GM21529 (cell line): ENCODE results near the gene PTPN5.

ENCODE experiments used
- ATAC-seq: cut with Tn5 transposase; IDR thresholded peaks from one replicate; pipeline ENCODE4 v1.9.1; 2021; ENCODE audit not compliant: unreplicated experiment

PTPN5 gene

DNA sequence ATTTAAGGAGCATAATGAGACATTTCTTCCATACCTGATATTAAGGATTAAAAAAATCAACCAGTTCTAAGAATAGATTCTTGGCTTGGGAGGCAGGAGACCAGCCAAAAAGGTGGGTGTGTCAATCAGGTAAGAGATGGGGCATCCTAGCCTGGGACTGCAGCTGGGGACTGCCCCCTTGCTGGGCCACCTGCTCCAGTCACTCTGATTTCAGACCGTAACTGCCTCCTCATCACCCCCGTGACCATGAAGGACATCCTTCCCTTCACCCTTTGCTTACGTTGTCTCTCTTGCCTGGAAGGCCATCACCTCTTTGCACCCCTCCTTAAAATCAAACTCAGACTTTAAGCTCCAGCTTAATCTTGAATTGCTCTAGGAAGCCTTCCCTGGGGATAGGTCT lies 17.9 kb downstream of the PTPN5 start:
- ATAC-seq = no peak

DNA sequence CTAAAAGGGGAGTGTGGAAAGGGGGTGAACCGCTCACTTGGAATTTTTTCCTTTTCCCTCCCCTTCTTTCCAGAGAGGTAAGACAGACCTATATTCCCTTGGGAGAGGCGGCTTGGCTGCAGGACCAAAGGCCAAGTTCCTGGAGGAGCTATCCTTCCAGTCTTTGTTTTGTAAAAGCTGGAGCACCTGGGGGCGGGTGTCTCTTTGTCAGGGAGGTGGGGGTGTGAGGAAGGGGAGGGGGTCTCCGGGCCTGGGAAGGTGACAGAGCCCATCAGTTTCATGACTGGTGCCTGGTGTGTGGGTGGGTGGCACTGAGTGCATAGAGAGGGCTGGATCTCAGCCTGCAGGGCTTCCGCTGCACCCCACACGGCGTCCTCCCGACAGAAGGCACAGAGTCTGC lies 18.5 kb downstream of the PTPN5 start:
- ATAC-seq = no peak

DNA sequence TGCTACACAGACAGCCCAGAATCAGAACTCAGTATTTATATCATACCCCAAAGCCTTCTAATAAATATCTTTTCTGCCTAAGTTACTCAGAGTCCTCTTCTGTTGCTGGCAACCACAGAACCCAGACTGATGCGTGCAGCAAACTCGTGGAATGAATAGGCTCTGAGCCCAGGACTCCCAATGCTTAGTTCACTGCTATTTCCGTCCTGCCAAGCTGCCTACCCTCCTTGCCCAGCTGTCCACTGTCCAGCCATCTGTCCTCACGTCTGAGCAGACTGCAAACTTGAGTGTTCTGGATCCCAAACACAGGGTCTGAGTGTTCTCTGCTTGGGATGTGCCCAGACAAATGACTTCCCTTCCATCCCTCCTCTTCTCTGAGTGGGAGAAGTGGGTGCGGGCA lies 19.4 kb downstream of the PTPN5 start:
- ATAC-seq = no peak

DNA sequence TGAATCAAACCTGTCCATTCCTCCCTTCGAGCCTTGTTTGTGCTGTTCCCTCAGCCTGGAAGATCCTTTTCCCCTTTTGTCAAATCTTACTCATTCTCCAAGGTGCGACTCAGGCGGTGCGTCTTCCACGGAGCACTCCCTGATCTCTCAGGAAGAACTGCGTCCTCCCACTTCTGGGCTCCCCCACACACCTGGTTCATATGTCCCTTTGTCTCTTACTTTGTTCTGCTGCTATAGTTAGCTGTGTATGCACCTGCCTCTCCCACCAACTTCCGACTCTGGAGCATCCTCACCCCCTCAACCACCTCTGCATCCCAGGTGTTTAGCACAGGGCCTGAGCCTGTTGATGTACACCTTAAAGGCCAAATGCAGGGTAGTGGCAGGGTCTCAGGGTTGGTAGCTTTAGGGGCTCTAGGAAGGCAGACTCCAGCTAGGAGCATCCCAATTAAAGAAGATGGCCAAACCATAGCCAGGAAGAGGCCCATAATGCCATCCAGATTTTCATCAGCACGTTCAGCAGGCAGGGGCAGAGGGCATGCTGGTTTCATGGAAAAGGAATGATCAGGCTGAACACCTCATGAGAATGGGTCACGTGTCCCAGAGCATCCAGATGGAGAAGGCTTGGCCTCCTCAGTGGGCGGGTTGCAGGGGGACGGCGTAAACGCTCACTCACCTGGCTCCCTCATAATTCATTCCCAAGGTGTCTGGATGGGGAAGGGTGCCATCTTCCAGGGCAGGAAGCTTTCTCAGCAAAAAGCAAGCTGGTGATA lies 20.1 kb downstream of the PTPN5 start:
- no peak for ATAC-seq

DNA sequence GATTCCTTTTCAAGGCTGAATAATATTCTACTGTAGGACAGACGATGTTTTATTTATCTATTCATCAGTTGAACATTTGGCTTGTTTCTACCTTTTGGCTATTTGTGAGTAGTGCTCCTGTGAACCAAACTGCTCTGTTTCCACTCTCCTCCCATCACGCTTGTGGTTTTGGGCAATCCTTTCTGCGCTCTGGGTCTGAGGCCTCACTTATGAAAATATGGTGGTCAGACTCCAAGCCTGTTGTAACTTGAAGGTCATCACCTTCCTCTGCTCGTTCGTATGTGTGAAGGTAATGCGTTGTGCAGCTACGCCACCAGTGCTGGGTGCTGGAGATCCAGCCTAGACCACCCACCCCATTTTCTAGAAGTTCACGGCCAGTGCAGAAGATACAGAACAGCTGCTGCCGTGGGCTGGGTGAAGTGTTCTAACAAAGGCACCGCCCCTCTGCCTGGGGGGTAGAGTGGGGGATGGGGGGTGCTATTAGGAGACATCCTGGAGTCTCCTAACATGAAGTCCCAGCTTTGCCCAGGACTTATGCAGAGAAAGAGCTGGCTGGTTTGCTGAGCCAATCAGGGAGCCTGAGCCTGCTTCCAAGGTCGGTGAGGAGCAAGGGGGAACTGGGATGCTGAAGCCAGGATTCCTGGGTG lies 21.0 kb downstream of the PTPN5 start:
- ATAC-seq = no peak

- peak; percentile 52 for ATAC-seq
Measured at GRCh38 chr11:18769802-18770456, 21.7 kb downstream of the PTPN5 start.

- no peak for ATAC-seq
Measured at GRCh38 chr11:18768978-18769377, 22.6 kb downstream of the PTPN5 start.

DNA sequence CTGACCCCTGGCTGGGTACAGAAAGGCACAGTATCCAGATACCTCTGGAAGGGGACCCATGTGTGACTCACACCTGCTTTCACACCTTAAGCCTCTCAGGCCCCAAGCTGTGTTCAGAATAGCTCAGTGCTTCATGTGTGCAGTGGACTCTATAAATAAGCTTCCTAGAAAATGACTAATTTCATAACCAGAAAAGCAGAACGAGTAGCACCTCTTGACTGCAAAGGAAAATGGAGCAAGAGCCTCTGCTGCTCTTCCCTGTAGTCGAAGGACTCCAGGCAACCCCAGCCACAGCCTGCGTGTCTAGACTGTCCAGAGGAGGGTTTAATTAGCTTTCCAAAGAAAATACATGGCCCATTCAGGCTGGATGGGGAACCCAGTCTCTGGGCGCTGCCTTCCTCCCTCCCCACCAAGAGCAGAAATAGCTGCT lies 23.1 kb downstream of the PTPN5 start:
- ATAC-seq = peak; percentile 86

GRCh38 chr11:18766015-18766414 lies 25.6 kb downstream of the PTPN5 start:
- no peak for ATAC-seq

DNA sequence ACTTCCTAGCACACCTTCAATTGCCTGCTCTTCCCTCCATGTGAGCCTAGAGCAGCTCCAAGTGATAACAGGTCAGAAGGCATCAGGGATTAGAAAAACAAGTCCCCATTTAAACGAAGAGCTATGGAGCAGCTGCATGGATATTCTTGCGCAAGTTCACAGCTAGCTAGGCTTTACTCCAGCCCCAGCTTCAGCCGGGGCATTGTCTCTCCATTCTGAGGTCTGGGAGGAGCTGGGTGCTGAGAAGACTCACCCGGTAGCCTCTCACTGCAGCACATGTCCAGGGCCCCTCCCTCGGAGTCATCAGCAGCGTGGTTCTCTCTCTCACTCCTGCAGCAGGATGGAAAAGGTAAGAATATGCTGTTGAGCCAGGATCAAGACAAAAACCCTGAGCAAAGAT lies 26.0 kb downstream of the PTPN5 start:
- ATAC-seq = no peak

GRCh38 chr11:18761741-18762140 lies 29.9 kb downstream of the PTPN5 start:
- ATAC-seq = no peak

DNA sequence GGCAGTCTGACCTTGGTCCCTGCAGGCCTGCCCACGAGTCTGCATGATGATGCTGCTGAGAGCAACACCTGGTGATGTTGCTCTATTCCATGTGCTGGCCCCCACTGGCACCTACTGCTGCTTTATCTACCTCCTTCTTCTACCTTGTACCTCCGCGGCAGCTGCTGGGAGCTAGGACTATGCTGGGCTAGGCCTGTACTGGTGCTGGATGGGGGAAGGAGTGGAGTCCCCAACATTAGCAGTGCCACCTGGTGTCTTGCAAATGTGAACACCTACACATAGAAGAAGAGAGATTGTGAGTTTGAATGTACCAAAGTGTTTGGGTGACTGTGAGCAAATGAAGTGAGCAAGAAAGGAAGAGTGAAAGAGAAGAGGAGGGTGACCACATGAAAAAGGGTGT lies 30.5 kb downstream of the PTPN5 start:
- no peak for ATAC-seq

DNA sequence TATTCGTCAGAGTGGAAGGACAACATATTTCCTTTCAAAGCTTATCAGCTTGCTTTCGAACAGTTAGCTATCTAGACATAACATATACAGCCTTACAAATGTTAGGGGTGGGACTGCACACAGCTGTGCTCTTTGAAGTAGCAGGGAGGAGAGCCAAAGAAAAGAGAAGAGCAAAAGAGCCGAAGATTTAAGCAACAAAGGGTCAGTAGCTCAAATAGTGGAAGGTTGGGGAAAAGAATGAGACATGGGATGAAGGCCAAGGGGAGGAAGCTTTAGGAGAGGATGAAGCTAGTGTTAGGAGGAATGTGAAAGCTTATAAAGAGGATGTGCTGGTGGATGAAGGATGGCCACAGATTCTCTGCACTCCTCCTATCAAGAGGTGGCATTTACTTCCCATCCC lies 33.8 kb downstream of the PTPN5 start:
- no peak for ATAC-seq

GRCh38 chr11:18756889-18757288 lies 34.7 kb downstream of the PTPN5 start:
- ATAC-seq = no peak

DNA sequence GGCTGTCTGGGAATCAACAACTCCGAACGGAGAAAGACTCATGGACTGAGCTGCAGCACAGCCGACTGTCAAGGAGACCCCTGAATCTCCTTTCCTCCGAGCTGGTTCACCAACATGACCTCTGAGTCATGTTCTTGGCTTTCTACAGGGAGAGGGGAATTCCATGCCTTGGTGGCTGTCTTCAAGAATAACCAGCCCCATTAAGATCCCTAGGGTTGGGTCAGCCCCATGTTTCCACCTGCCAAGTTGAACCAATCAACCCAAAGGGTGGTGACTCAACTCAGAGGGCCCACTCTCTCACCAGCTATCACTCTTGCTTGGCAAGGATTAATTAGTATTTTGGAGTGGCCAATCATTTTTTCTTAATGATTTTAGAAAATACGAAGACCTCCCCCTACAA lies 37.3 kb downstream of the PTPN5 start:
- ATAC-seq = no peak

- ATAC-seq = no peak
Measured at GRCh38 chr11:18752502-18752901, 39.1 kb downstream of the PTPN5 start.

- ATAC-seq = no peak
Measured at GRCh38 chr11:18750944-18751343, 40.7 kb downstream of the PTPN5 start.

DNA sequence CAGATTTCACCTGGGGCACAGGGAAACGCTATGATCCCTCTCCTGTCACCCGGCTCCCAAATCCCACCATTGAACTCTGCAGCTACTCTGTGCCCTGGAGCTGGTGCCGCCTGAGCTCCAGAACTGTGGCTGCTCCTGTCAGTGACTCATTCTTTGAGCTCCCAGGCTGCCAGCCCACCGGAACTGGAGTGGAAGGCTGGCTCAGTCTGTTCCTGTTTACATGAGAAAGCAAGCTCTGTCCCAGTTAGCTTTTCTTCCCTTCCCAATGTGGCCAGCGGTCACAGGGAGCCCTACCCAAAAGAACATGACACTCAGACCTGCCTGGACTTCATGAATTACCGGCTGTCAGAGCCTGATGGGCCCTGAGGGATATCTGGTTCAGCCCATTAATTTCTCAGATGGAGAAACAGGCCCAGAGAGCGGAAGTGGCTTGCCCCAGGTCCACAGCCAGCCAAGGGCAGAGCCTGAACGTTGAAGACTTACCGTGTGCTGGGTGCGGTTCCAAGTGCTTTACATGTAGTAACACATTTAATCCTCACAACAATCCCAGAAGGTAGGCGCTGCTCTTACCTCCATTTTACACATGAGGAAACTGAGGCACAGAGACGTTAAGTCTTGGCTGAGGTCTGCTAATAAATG lies 41.8 kb downstream of the PTPN5 start:
- no peak for ATAC-seq

GRCh38 chr11:18748766-18749365 lies 42.7 kb downstream of the PTPN5 start:
- ATAC-seq = no peak

DNA sequence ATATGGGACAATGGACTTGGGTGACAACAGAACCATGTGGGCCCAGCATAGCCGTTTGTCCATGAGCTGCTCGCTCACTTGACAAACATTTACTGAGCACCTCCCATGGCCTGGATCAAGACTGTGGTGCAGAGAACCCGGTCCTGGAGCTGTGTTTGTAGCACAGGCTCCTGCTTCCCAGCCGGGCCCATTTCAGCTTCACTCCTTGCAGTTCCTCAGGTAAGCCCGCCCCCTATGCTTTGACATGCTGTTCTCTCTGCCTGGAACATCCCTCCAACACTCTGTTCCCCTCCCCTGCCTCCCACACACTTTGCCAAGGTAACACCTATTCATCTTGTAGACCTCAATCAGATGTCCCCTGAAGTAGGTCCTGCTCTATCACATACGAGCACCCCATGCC lies 46.3 kb downstream of the PTPN5 start:
- ATAC-seq = no peak

DNA sequence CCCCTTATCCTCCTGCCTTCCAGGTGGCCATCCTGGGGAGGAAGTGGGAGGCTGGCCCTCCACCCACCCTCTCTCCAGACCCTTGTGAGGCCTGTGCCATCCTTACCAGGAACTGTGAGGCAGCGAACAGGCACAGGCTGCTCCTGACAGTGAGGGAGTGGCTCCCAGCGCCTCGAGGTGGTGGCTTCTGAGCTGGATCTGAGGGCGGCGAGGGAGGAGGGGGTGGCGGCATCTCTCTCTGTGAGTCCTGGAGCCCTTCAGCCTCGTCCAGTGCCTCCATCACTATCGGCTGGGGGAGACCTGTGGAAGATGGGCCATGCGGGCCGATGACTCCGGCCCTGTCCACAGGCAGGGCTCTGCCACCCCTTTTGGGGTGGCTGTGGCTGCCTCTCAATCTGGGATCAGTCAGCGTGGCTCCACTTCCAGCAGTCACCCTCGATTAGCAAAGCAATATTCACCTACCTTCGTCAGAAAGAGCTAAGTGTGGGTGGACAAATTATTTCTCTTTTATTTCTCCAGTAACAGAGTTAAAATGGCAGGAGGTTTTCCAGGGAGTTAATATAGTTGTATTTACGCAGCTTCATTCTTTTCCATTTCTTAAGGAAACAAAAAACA lies 47.6 kb downstream of the PTPN5 start:
- no peak for ATAC-seq
